Left lung (tissue), 10 donors: ENCODE data around the gene MICU1. TPM values are rescaled to one million over a fixed set of nuclear protein-coding genes. Genes with fewer than 3 reads are reported as not detected.

Source experiments
- ATAC-seq: fragments of 200-7000 bp; cut with Tn5 transposase; one replicate; pipeline ENCODE4 v1.9.1; 2020; ENCODE audit warnings: moderate library complexity
- DNase-seq, 4 donors: peaks; one replicate each; pipeline ENCODE4 v3.0.0-alpha.2; 2013 to 2020
- H3K27ac ChIP-seq, 2 donors: fragments of 200-600 bp; sonication (generic) in 1 of 2; one replicate each; pipeline versions ENCODE4 v1.5.0 to v1.8.0; 2020 to 2021
- H3K27me3 ChIP-seq, 2 donors: fragments of 200-600 bp; sonication (generic) in 1 of 2; one replicate each; pipeline versions ENCODE4 v1.5.0 to v1.8.0; 2020 to 2021
- H3K36me3 ChIP-seq, 2 donors: fragments of 200-600 bp; sonication (generic) in 1 of 2; one replicate each; pipeline versions ENCODE4 v1.5.0 to v1.8.0; 2020 to 2021
- H3K4me1 ChIP-seq, 2 donors: fragments of 200-600 bp; one replicate each; pipeline ENCODE4 v1.8.0; 2021
- H3K4me3 ChIP-seq, 2 donors: fragments of 200-600 bp; sonication (generic) in 1 of 2; one replicate each; pipeline versions ENCODE4 v1.5.0 to v1.8.0; 2020 to 2021; ENCODE audit warnings: mild to moderate bottlenecking in 1 of 2
- H3K9me3 ChIP-seq, 2 donors: fragments of 200-600 bp; sonication (generic) in 1 of 2; one replicate each; pipeline versions ENCODE4 v1.5.0 to v1.8.0; 2020 to 2021
- CTCF ChIP-seq, 2 donors: fragments of 200-600 bp; sonication (generic) in 1 of 2; IDR thresholded peaks; one replicate each; pipeline versions ENCODE4 v1.5.0 to v1.8.0; 2021; ENCODE audit warnings: antibody characterized with exemption in 2 of 2
- intact Hi-C, 2 donors: fragments of 100-400 bp; cut with DNase I; formaldehyde crosslinking; loops; one replicate each; pipeline versions ENCODE4 v1.11.2 to v1.14.2; 2022
- polyA plus RNA-seq, 6 donors: library from polyadenylated mRNA; unstranded; fragments of 120-200 nt; gene quantifications; one replicate each; pipeline ENCODE4 v1.2.1, GENCODE V29; 2013; ENCODE audit not compliant: insufficient read length in 6 of 6
- total RNA-seq, 2 donors: library from RNA; stranded (reverse); fragmentation: NEBNext Ultra II Directional; extraction: Animal tissue kit (Norgen Biotek cat#: 25700); gene quantifications; one replicate each; pipeline ENCODE4 v1.2.1, GENCODE V29; 2021
- donor health status: DM: no; HTN: yes; CAD: no.
- donor health status: DM: no; HTN: no; CAD: no.

Gene MICU1
- total and polyA plus RNA-seq, 8 donors, result 49.8 to 67.4 (median 56.0) TPM

- H3K4me1 ChIP-seq, result peaks cover 0 to 10% of the 10 kb centered on the region in 2 donors
- H3K27me3 ChIP-seq, result no peaks in the 10 kb centered on the region
- TF ChIP-seq CTCF (IDR thresholded peaks at IDR 0.05), result no peak
- ATAC-seq (no peak), DNase-seq (no peak)
- intact Hi-C loops, result no loop called here
- no peaks in the 10 kb centered on the region for H3K36me3 ChIP-seq
- peak overlapping the region in 1 of 2 donors; percentile 21 for H3K27ac ChIP-seq
- H3K9me3 ChIP-seq, result no peaks in the 10 kb centered on the region
- no peak overlapping the region for H3K4me3 ChIP-seq
Observed at GRCh38 chr10:72523932-72524396, 101.9 kb downstream of the MICU1 start.

GRCh38 chr10:72523062-72523461, 102.8 kb downstream of the MICU1 start:
- ATAC-seq, result no peak
- Histone ChIP-seq H3K27ac (no peak overlapping the region), H3K4me3 (no peak overlapping the region), H3K27me3 (no peaks in the 10 kb centered on the region), H3K36me3 (no peaks in the 10 kb centered on the region), H3K9me3 (no peaks in the 10 kb centered on the region), H3K4me1 (peaks cover 0 to 2% of the 10 kb centered on the region in 2 donors)
- no peak for TF ChIP-seq CTCF (IDR thresholded peaks at IDR 0.05)
- intact Hi-C loops, result no loop called here
- DNase-seq, result no peak

- ATAC-seq, result no peak
- H3K9me3 ChIP-seq, result no peaks in the 10 kb centered on the region
- no peak overlapping the region for H3K27ac ChIP-seq
- no peak overlapping the region for H3K4me3 ChIP-seq
- H3K4me1 ChIP-seq, result no peaks in the 10 kb centered on the region
- intact Hi-C loops, result no loop called here
- no peaks in the 10 kb centered on the region for H3K36me3 ChIP-seq
- TF ChIP-seq CTCF (IDR thresholded peaks at IDR 0.05), result no peak
- DNase-seq, result no peak
- H3K27me3 ChIP-seq, result no peaks in the 10 kb centered on the region
Observed at GRCh38 chr10:72517244-72517643, 108.6 kb downstream of the MICU1 start.

DNA sequence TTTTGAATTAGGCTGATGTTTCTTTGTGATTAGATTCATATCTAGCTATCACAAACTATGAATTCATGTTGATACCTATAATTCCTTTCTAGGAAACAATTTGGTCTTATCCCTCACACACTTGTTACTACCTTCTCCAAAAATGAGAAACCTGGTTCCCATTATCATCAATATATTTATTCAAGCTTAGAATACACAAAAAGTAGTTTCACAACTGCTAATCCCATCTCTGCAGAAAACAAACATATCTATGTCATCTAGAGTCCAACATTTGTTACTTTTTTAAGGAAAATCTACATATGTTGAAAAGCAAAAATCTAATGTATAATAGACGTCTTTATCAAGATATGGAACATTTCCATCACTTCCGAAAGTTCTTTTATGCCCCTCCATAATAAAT, 110.4 kb downstream of the MICU1 start:
- ATAC-seq, result no peak
- DNase-seq, result no peak
- peaks cover 0 to 14% of the 10 kb centered on the region in 2 donors for H3K4me1 ChIP-seq
- no peak overlapping the region for H3K27ac ChIP-seq
- no peaks in the 10 kb centered on the region for H3K27me3 ChIP-seq
- no peak overlapping the region for H3K4me3 ChIP-seq
- no peaks in the 10 kb centered on the region for H3K9me3 ChIP-seq
- intact Hi-C loops, result no loop called here
- no peaks in the 10 kb centered on the region for H3K36me3 ChIP-seq
- no peak for TF ChIP-seq CTCF (IDR thresholded peaks at IDR 0.05)

DNA sequence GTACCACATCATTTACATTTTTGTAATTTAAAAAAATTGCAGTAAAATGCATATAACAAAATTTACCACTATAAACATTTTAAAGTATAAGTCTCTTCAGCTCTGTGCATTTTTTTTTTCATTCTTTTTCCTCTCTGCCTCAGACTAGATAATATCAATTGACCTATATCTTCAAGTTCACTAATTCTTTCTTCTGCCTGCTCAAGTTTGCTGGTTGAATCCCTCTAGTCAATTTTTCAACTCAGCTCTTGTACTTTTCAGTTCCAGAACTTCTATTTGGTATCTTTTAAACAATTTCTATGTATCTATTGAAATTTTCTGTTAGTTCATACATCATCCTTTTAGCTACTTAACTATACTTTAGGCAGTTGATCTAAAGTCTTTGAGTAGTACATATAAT, 112.0 kb downstream of the MICU1 start:
- H3K4me3 ChIP-seq, result no peak overlapping the region
- TF ChIP-seq CTCF (IDR thresholded peaks at IDR 0.05), result no peak
- no peak overlapping the region for H3K27ac ChIP-seq
- no peaks in the 10 kb centered on the region for H3K36me3 ChIP-seq
- no peaks in the 10 kb centered on the region for H3K27me3 ChIP-seq
- no peak for DNase-seq
- intact Hi-C loops, result no loop called here
- H3K9me3 ChIP-seq, result no peaks in the 10 kb centered on the region
- ATAC-seq, result no peak
- H3K4me1 ChIP-seq, result peaks cover 0 to 22% of the 10 kb centered on the region in 2 donors
